ENCODE results near the gene GNG10. TPM values are rescaled to one million over a fixed set of nuclear protein-coding genes. Genes with fewer than 3 reads are reported as not detected.
A peak's percentile ranks its signal among the peaks of the same experiment; 100 is the strongest.

GNG10 gene
- total RNA-seq, 1 experiment from 2014 or later, result 31.0 TPM

GRCh38 chr9:111630182-111630963, 31.0 kb upstream of the GNG10 start:
- no peaks in the 10 kb centered on the region for H3K27me3 Mint-ChIP-seq (ENCODE audit: low read depth)
- no peak overlapping the region for H4K91ac ChIP-seq (ENCODE audit: insufficient read length, low read depth, low read length)
- H3T11ph ChIP-seq (ENCODE audit: low read length), result no peak overlapping the region
- H3K4me2 ChIP-seq (ENCODE audit: insufficient read depth, insufficient read length, low read length), result peak overlapping the region; percentile 93
- H2BK20ac ChIP-seq (ENCODE audit: low read depth, low read length, poor library complexity, severe bottlenecking), result no peak overlapping the region
- H4K20me1 ChIP-seq (ENCODE audit: control insufficient read depth, insufficient read depth, insufficient read length), result no peaks in the 10 kb centered on the region
- no peaks in the 10 kb centered on the region for H3K79me1 ChIP-seq (ENCODE audit: insufficient read depth, low read depth, low read length, poor library complexity, severe bottlenecking)
- no peak overlapping the region for H3K14ac ChIP-seq (ENCODE audit: insufficient read depth, low read length)
- no peak overlapping the region for H3K4ac ChIP-seq (ENCODE audit: low read depth, low read length)
- H4K8ac ChIP-seq (replicated peaks; ENCODE audit: insufficient read length, low read depth, low read length), result no peak overlapping the region
- no peak overlapping the region for H2AK5ac ChIP-seq (ENCODE audit: insufficient read length, low read length)
- H3K56ac ChIP-seq (ENCODE audit: insufficient read length, low read depth, low read length), result no peak overlapping the region
- peaks cover 31 to 33% of the 10 kb centered on the region in 2 experiments for H3K4me1 Mint-ChIP-seq
- H3K9me3 Mint-ChIP-seq, result no peaks in the 10 kb centered on the region; a peak in 1 of 5 replicates
- peak overlapping the region; percentile 95 to 99 for H3K4me3 Mint-ChIP-seq
- no peak overlapping the region for H2BK15ac ChIP-seq (ENCODE audit: low read depth, low read length)
- no peak overlapping the region for H2BK5ac ChIP-seq (ENCODE audit: insufficient read length, low read length)
- no peak overlapping the region for H3K27ac ChIP-seq (ENCODE audit: insufficient read length, low read depth, low read length)
- DNase-seq, result no peak
- peaks cover 0 to 6% (median 4%) of the 10 kb centered on the region in 3 experiments; a peak in 4 of 7 replicates for H3K36me3 Mint-ChIP-seq (ENCODE audit: insufficient read depth in 1 of 3, low read depth in 3 of 3)
- peaks cover 5% of the 10 kb centered on the region for H3K23me2 ChIP-seq (ENCODE audit: insufficient read length, low read depth, low read length, poor library complexity, severe bottlenecking)
- no peak overlapping the region for H4K5ac ChIP-seq (ENCODE audit: insufficient read length, low read depth, low read length)
- H3K18ac ChIP-seq (ENCODE audit: insufficient read length, low read depth, low read length), result no peak overlapping the region
- H3K9me3 ChIP-seq (ENCODE audit: control insufficient read depth, low read depth, low read length), result no peaks in the 10 kb centered on the region
- H3K23ac ChIP-seq (ENCODE audit: insufficient read length, low read depth, low read length), result no peak overlapping the region
- H3K27ac Mint-ChIP-seq, result peak overlapping the region; percentile 93 to 97 (median 97)
- no peaks in the 10 kb centered on the region; the same call in 1 of the 2 replicates for H3K4me1 ChIP-seq (ENCODE audit: insufficient read depth, low read length)
- no peak overlapping the region for H2BK12ac ChIP-seq (ENCODE audit: insufficient read length, low read depth, low read length)
- TF ChIP-seq CTCF (conservative IDR thresholded peaks at IDR 0.05), result no peak
- peak overlapping the region; percentile 50 for H3K9ac ChIP-seq (ENCODE audit: extremely low read depth, insufficient read length, low read length)
- H3K79me2 ChIP-seq (ENCODE audit: insufficient read depth, low read length), result peaks cover 29% of the 10 kb centered on the region; the same call in 1 of the 2 replicates
- no CpG with 5 or more reads among the region's 17 CpGs for WGBS (ENCODE audit: extremely low coverage, insufficient read length, low lambda C conversion rate)
- H2AFZ ChIP-seq (ENCODE audit: low read length), result peak overlapping the region; percentile 72
- no peak overlapping the region for H2BK120ac ChIP-seq (ENCODE audit: low read depth, low read length, poor library complexity, severe bottlenecking)
- peaks cover 3% of the 10 kb centered on the region; the same call in 1 of the 2 replicates for H3K27me3 ChIP-seq (ENCODE audit: insufficient read depth, low read length)
